G401 (cell line): ENCODE measurements around the gene SGIP1. TPM values are rescaled to one million over a fixed set of nuclear protein-coding genes. Genes with fewer than 3 reads are reported as not detected.
"Not testable (repeated sequence)": the region's sequence is repeated elsewhere in the genome, so short reads cannot be mapped to it uniquely, and the experiment has no call there.

ENCODE experiments used
- DNase-seq: peaks from one replicate; pipeline ENCODE4 v3.0.0-alpha.2; 2015; ENCODE audit warnings: low spot score
- in situ Hi-C: cut with HindIII; loops from 2 replicates; pipeline ENCODE4 v1.10.0; 2016; ENCODE audit warnings: low sequenced_read_pairs, mixed read lengths
- total RNA-seq: library from RNA; depleted of rRNA; stranded (reverse); fragments of >200 nt; shearing (Covaris generic); gene quantifications from 2 replicates; pipeline ENCODE4 v1.2.3, GENCODE V29; 2014

The SGIP1 gene
- total RNA-seq, 1 experiment from 2014 or later: not detected

GRCh38 chr1:66704177-66704875 lies 170.4 kb downstream of the SGIP1 start:
- no peak for DNase-seq
- in situ Hi-C loops: no loop called here

DNA sequence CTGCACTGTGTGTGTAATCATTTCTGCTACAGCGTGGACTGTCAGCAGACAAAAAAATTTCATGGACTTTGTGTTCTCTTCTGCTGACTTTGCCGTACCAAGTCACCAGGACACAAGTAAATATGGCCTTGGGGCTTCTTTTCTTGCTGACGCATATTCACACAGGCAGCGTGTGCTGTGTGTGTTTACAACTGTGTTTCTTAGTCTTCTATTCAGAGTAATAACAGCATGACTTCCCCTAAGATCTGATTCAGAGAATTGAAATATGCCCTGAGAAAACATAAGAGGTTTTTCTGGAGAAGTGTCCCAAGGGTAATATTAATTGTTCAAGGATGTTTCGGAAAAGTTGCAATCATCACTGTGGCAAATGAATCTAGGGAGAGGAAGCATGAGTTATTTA lies 171.2 kb downstream of the SGIP1 start:
- DNase-seq: peak; percentile 8
- in situ Hi-C loops: no loop called here

- no peak for DNase-seq
- in situ Hi-C loops: no loop called here
Measured at GRCh38 chr1:66711420-66711819, 177.5 kb downstream of the SGIP1 start.

- in situ Hi-C loops: no loop called here
- DNase-seq: no peak
Measured at GRCh38 chr1:66712839-66713238, 178.9 kb downstream of the SGIP1 start.

DNA sequence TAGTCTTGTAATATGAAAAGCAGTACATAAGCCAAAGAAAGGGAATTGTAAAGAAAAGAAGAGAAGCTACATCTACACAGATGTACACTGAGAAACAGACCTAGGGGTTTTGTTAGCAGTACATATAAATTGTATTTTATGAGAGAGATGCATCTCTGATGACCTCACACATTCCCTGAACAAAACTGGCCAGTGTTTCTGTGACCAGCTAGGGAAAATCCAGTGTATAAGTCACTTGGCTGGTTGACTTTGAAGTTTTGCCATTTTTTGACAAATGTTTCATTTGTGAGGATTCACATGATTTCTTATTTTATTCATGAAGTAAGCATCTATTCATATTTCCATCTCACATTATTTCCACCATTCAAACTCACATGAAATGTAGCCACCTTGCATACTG lies 190.0 kb downstream of the SGIP1 start:
- in situ Hi-C loops: no loop called here
- no peak for DNase-seq

DNA sequence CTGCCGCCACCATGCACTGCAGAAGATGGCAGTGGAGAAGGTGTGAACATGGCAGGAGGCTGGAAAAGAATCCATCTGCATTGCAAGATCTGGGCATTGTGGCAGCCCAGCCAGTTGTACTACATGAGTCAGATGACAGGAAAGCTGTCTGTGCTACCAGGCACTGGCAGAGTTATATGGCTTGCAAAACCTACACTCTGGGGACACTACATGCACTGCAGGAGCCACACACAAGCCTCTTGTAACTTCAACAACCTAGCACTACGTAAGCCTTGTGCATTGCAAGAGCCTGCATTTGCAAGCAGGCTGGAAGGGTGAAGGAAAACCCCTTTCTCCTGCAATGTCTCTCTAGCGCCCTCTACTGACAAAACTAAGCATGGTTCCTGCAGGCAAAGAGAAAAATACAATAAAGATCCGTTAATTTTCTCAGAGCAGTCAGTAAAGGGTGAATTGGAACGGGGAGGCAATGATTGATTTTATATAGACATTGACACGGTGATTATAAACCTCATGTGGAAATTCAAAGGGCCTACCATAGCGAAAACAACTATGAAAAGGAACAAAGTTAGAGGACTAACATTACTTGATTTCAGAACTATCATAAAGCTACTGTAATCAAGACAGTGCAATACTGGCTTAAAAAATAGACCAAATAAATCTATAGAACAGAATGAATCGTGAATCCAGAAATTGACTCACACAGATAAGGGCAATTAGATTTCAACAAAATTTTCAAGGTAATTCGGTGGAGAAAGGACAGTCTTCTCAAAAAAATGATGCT lies 192.1 kb downstream of the SGIP1 start:
- in situ Hi-C loops: no loop called here
- peak; percentile 45 for DNase-seq

GRCh38 chr1:66728021-66728420 lies 194.1 kb downstream of the SGIP1 start:
- in situ Hi-C loops: no loop called here
- DNase-seq: no peak

DNA sequence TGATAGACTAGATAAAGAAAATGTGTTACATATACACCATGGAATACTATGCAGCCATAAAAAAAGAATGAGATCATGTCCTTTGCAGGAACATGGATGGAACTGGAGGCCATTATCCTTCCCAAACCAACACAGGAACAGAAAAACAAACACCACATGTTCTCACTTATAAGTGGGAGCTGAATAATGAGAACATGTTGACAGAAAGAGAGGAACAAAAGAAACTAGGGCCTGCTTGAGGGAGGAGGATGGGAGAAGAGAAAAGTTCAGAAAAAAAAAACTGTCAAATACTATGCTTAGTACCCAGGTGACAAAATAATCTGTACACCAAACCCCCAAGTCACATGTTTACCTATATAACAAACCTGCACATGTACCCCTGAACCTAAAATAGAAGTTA lies 194.8 kb downstream of the SGIP1 start:
- DNase-seq, in situ Hi-C loops: not testable (repeated sequence)

GRCh38 chr1:66729119-66729518 lies 195.2 kb downstream of the SGIP1 start:
- in situ Hi-C loops: no loop called here
- no peak for DNase-seq

DNA sequence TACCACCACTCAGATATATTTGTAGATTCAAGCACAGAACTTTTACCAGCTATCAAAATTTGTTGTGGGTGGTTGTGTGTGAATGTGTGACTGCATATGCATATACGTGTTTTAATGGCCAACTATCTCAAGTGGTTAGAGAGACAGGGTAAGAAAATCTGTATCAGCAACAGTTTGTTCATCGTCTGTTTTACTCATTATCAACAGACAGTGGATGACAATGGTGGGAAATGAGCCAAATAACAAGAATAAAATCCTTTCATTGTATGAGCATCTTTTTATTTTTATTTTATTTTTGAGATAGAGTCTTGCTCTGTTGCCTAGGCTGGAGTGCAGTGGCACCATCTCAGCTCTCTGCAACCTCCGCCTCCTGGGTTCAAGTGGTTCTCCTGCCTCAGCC lies 195.6 kb downstream of the SGIP1 start:
- no peak for DNase-seq
- in situ Hi-C loops: no loop called here

DNA sequence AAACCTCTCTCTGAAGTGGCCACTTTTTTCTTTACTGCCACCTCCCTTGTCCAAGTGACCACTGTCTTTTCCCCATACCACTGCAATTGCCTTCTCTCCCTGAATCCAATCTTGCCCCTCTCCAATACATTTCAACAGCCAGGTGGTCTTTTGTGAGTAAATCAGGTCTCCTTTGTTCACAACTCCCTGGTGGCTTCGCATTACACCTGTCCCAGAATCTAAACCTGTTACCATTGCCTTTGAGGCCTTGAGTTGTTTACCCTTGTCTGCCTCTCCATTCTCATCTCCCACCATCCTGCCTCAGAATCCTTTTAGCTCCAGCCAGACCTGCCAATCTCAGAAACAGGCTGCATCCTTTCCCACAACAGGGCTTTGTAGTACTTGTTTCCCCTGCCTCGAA lies 196.5 kb downstream of the SGIP1 start:
- in situ Hi-C loops: no loop called here
- no peak for DNase-seq

DNA sequence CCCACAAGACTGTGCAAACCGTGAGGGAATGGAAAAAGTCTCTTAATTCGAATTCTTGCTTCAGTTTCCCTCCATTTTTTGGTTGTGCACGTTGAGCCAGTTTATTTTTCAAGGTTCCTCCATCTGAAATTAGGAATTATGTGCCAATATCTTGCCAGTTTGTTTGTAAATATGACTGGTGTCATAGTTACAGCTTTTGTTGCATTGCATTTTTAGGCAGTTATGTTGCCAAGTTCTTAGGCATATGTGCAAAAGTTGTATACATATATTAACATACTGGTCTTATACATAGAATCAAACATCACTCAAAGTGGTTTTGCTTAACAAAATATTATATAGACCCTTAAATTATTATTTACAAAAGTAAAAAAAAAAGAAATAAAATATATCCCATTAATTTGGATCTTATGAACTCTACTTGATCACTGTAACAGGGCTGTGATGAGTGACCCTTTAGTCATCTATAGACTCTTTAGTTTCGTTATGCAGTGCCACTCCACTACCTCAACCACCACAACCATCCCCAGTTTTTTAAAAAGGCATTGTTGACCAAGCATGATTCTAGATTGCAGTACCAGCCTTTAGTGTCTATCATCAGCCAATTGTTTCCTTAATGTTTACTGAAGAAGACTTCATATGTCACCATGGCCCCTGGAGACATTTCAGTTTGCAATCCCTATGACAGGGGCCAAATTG lies 197.4 kb downstream of the SGIP1 start:
- in situ Hi-C loops: no loop called here
- no peak for DNase-seq

- DNase-seq: no peak
- in situ Hi-C loops: no loop called here
Measured at GRCh38 chr1:66732407-66733166, 198.6 kb downstream of the SGIP1 start.

- DNase-seq: no peak
- in situ Hi-C loops: no loop called here
Measured at GRCh38 chr1:66733348-66734017, 199.5 kb downstream of the SGIP1 start.

- in situ Hi-C loops: not testable (repeated sequence)
Measured at GRCh38 chr1:66734531-66734930, 200.6 kb downstream of the SGIP1 start.

DNA sequence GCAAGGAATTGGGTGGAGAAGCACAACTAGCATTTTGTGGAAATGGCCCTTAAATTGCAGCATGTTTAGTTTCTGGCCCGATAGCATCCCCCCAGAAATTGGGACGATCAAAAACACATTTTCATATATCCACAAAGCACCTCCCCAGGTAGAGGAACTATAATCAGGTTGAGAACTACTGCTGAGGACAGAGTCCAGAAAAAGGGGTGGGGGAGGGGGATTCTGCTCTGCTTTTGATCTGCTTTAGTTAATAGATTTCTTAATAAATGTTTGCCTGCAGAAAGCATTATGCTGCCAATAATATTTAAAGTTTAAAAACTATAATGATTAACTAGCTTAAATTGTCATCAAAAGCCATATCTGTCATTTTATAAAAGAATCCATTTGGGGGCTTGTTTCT lies 203.9 kb downstream of the SGIP1 start:
- no peak for DNase-seq
- in situ Hi-C loops: no loop called here

More at GRCh38 chr1:66734531-66734930, 200.6 kb downstream of the SGIP1 start:
- not testable (repeated sequence) for DNase-seq

GRCh38 chr1:66739401-66740157 lies 205.6 kb downstream of the SGIP1 start:
- in situ Hi-C loops: no loop called here
- no peak for DNase-seq

DNA sequence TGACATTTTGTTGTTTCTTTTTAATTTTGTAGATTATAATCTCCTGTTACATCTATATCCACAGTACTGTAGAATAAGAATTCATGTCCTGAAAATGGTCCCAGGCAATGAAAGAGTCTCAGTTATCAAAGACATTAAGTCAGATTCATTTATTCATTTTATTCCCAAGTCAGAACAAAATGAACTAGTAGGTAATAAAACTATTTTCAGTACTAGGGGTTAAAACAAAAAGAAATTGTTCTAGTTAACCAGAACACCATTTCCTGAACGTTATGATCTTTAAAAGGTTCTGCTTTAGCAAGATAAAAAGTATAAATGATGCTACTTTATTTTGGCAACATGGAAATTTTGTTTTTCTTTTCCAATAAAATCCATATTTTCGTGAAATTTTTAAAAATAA lies 211.5 kb downstream of the SGIP1 start:
- in situ Hi-C loops: no loop called here
- no peak for DNase-seq
